Tongue (tissue), 2 donors: ENCODE data around the gene MTHFD1L. TPM values are rescaled to one million over a fixed set of nuclear protein-coding genes. Genes with fewer than 3 reads are reported as not detected.
"Not testable (repeated sequence)": the region's sequence is repeated elsewhere in the genome, so short reads cannot be mapped to it uniquely, and the experiment has no call there.

Experiments used
- DNase-seq: peaks from one replicate; pipeline ENCODE4 v3.0.0-alpha.2; 2015
- total RNA-seq: library from RNA; depleted of rRNA; stranded (reverse); fragments of >200 nt; gene quantifications from one replicate; pipeline ENCODE4 v1.2.3, GENCODE V29; 2014

MTHFD1L gene
- total RNA-seq, 1 donor from 2014 or later, result 14.5 TPM

GRCh38 chr6:151041686-151042085 is 176.2 kb downstream of the MTHFD1L start:
- no peak for DNase-seq

GRCh38 chr6:151042911-151043330 is 177.4 kb downstream of the MTHFD1L start:
- not testable (repeated sequence) for DNase-seq

- DNase-seq, result no peak
Measured at GRCh38 chr6:151043944-151044343, 178.4 kb downstream of the MTHFD1L start.

- peak; percentile 89 for DNase-seq
Measured at GRCh38 chr6:151044465-151045441, 179.3 kb downstream of the MTHFD1L start.

- DNase-seq, result peak; percentile 12
Measured at GRCh38 chr6:151045511-151046222, 180.2 kb downstream of the MTHFD1L start.

- DNase-seq, result no peak
Measured at GRCh38 chr6:151051164-151051563, 185.7 kb downstream of the MTHFD1L start.

- DNase-seq, result no peak
Measured at GRCh38 chr6:151052021-151052646, 186.6 kb downstream of the MTHFD1L start.

- DNase-seq, result peak; percentile 46
Measured at GRCh38 chr6:151054306-151054705, 188.8 kb downstream of the MTHFD1L start.

- DNase-seq, result no peak
Measured at GRCh38 chr6:151056230-151056907, 190.9 kb downstream of the MTHFD1L start.

GRCh38 chr6:151057061-151057460 is 191.6 kb downstream of the MTHFD1L start:
- DNase-seq, result peak; percentile 31

- peak; percentile 52 for DNase-seq
Measured at GRCh38 chr6:151058021-151058733, 192.7 kb downstream of the MTHFD1L start.

GRCh38 chr6:151059612-151060095 is 194.2 kb downstream of the MTHFD1L start:
- DNase-seq, result no peak

- no peak for DNase-seq
Measured at GRCh38 chr6:151060096-151060765, 194.7 kb downstream of the MTHFD1L start.

- DNase-seq, result no peak
Measured at GRCh38 chr6:151060766-151061531, 195.4 kb downstream of the MTHFD1L start.

GRCh38 chr6:151063352-151063751 is 197.8 kb downstream of the MTHFD1L start:
- DNase-seq, result peak; percentile 58

GRCh38 chr6:151063842-151064647 is 198.5 kb downstream of the MTHFD1L start:
- DNase-seq, result no peak

- DNase-seq, result peak; percentile 25
Measured at GRCh38 chr6:151065027-151065815, 199.7 kb downstream of the MTHFD1L start.
